Right atrium auricular region (tissue), 2 donors: ENCODE measurements around the gene TCERG1. TPM values are rescaled to one million over a fixed set of nuclear protein-coding genes. Genes with fewer than 3 reads are reported as not detected.

Source experiments
- DNase-seq: peaks from one replicate; pipeline ENCODE4 v3.0.0-alpha.2; 2019; ENCODE audit warnings: low spot score
- H3K27ac ChIP-seq, 2 donors: fragments of 200-600 bp; sonication (generic); 1 replicate in 1 of 2; 2 replicates in 1 of 2; pipeline ENCODE4 v1.5.1; 2016 to 2019
- H3K27me3 ChIP-seq, 2 donors: fragments of 200-600 bp; sonication (generic); one replicate each; pipeline versions ENCODE4 v1.5.1 to v1.6.0; 2017 to 2019
- H3K36me3 ChIP-seq: fragments of 200-600 bp; sonication (generic); one replicate; pipeline ENCODE4 v1.5.1; 2016
- H3K4me1 ChIP-seq, 2 donors: fragments of 200-600 bp; sonication (generic); one replicate each; pipeline versions ENCODE4 v1.5.1 to v1.6.0; 2017 to 2019
- H3K4me3 ChIP-seq, 2 donors: fragments of 200-600 bp; sonication (generic); 1 replicate in 1 of 2; 2 replicates in 1 of 2; pipeline ENCODE4 v1.5.1; 2017 to 2019; ENCODE audit warnings: mild to moderate bottlenecking in 1 of 2, moderate library complexity in 1 of 2
- H3K9me3 ChIP-seq, 2 donors: fragments of 200-600 bp; sonication (generic); one replicate each; pipeline ENCODE4 v1.5.1; 2019
- CTCF ChIP-seq, 2 donors: fragments of 200-600 bp; sonication (generic); IDR thresholded peaks; one replicate each; pipeline ENCODE4 v1.5.1; 2019; ENCODE audit warnings: antibody characterized with exemption in 2 of 2
- total RNA-seq, 2 donors: library from RNA; depleted of rRNA; stranded (reverse); fragments of >200 nt; gene quantifications; one replicate each; pipeline ENCODE4 v1.1.0, GENCODE V29; 2016

TCERG1 gene
- total RNA-seq, 2 donors from 2014 or later: 19.1 to 20.5 TPM

GRCh38 chr5:146520731-146521130 lies 73.6 kb downstream of the TCERG1 start:
- no peak overlapping the region for H3K27ac ChIP-seq
- TF ChIP-seq CTCF (IDR thresholded peaks at IDR 0.05): no peak
- H3K36me3 ChIP-seq: no peaks in the 10 kb centered on the region
- no peak for DNase-seq
- no peaks in the 10 kb centered on the region for H3K27me3 ChIP-seq
- no peak overlapping the region for H3K4me3 ChIP-seq
- H3K4me1 ChIP-seq: no peaks in the 10 kb centered on the region
- no peaks in the 10 kb centered on the region for H3K9me3 ChIP-seq

- no peak overlapping the region for H3K4me3 ChIP-seq
These were observed 74.4 kb downstream of the TCERG1 start for GRCh38 chr5:146521403-146522106.

GRCh38 chr5:146523698-146524097 lies 76.6 kb downstream of the TCERG1 start:
- no peaks in the 10 kb centered on the region for H3K9me3 ChIP-seq
- no peaks in the 10 kb centered on the region for H3K36me3 ChIP-seq
- DNase-seq: no peak
- TF ChIP-seq CTCF (IDR thresholded peaks at IDR 0.05): no peak
- no peak overlapping the region for H3K27ac ChIP-seq
- no peak overlapping the region for H3K4me3 ChIP-seq
- no peaks in the 10 kb centered on the region for H3K27me3 ChIP-seq
- no peaks in the 10 kb centered on the region for H3K4me1 ChIP-seq

More at GRCh38 chr5:146521403-146522106, 74.4 kb downstream of the TCERG1 start:
- Histone ChIP-seq H3K9me3 (no peaks in the 10 kb centered on the region), H3K36me3 (no peaks in the 10 kb centered on the region), H3K27ac (no peak overlapping the region), H3K27me3 (no peaks in the 10 kb centered on the region), H3K4me1 (no peaks in the 10 kb centered on the region)
- no peak for DNase-seq
- no peak for TF ChIP-seq CTCF (IDR thresholded peaks at IDR 0.05)

GRCh38 chr5:146527785-146528184 lies 80.7 kb downstream of the TCERG1 start:
- Histone ChIP-seq H3K4me1 (no peaks in the 10 kb centered on the region), H3K9me3 (no peaks in the 10 kb centered on the region), H3K27ac (no peak overlapping the region), H3K27me3 (no peaks in the 10 kb centered on the region), H3K4me3 (no peak overlapping the region), H3K36me3 (no peaks in the 10 kb centered on the region)
- TF ChIP-seq CTCF (IDR thresholded peaks at IDR 0.05): no peak
- no peak for DNase-seq

- Histone ChIP-seq H3K27ac (no peak overlapping the region), H3K4me1 (no peaks in the 10 kb centered on the region), H3K9me3 (no peaks in the 10 kb centered on the region), H3K36me3 (no peaks in the 10 kb centered on the region), H3K27me3 (no peaks in the 10 kb centered on the region), H3K4me3 (no peak overlapping the region)
- TF ChIP-seq CTCF (IDR thresholded peaks at IDR 0.05): no peak
- DNase-seq: no peak
These were observed 81.1 kb downstream of the TCERG1 start for GRCh38 chr5:146528236-146528635.

GRCh38 chr5:146529984-146530383 lies 82.9 kb downstream of the TCERG1 start:
- Histone ChIP-seq H3K4me3 (no peak overlapping the region), H3K27me3 (no peaks in the 10 kb centered on the region), H3K27ac (no peak overlapping the region), H3K9me3 (no peaks in the 10 kb centered on the region), H3K36me3 (no peaks in the 10 kb centered on the region), H3K4me1 (no peaks in the 10 kb centered on the region)
- no peak for DNase-seq
- TF ChIP-seq CTCF (IDR thresholded peaks at IDR 0.05): no peak
